Glutamatergic neuron (in vitro differentiated cells): Measurements from ENCODE around the gene TMEM50B. TPM values are rescaled to one million over a fixed set of nuclear protein-coding genes. Genes with fewer than 3 reads are reported as not detected.

ENCODE experiments used
- DNase-seq: peaks from one replicate; pipeline ENCODE4 v3.0.0; 2022
- H3K27ac Mint-ChIP-seq: one replicate; pipeline ENCODE4 v1.8.0; 2020; ENCODE audit warnings: mild to moderate bottlenecking, mixed read lengths, inconsistent platforms; ENCODE audit not compliant: unreplicated experiment
- H3K27me3 Mint-ChIP-seq: one replicate; pipeline ENCODE4 v1.8.0; 2020; ENCODE audit warnings: mild to moderate bottlenecking, moderate library complexity, mixed read lengths, inconsistent platforms; ENCODE audit not compliant: unreplicated experiment
- H3K36me3 Mint-ChIP-seq: one replicate; pipeline ENCODE4 v1.8.0; 2020; ENCODE audit warnings: mild to moderate bottlenecking, mixed read lengths, inconsistent platforms; ENCODE audit not compliant: unreplicated experiment
- H3K4me1 Mint-ChIP-seq: one replicate; pipeline ENCODE4 v1.8.0; 2020; ENCODE audit warnings: mild to moderate bottlenecking, low read depth, mixed read lengths, inconsistent platforms; ENCODE audit not compliant: unreplicated experiment
- H3K4me3 Mint-ChIP-seq: one replicate; pipeline ENCODE4 v1.8.0; 2020; ENCODE audit warnings: mild to moderate bottlenecking, mixed read lengths, inconsistent platforms; ENCODE audit not compliant: unreplicated experiment
- H3K9me3 Mint-ChIP-seq: one replicate; pipeline ENCODE4 v1.8.0; 2020; ENCODE audit warnings: mild to moderate bottlenecking, moderate library complexity, mixed read lengths, inconsistent platforms; ENCODE audit not compliant: unreplicated experiment
- total RNA-seq: library from RNA; stranded (reverse); fragmentation: NEBNext Ultra II Directional; extraction: Animal tissue kit (Norgen Biotek cat#: 25700); gene quantifications from one replicate; pipeline ENCODE4 v1.2.1, GENCODE V29; 2021; ENCODE audit not compliant: unreplicated experiment
- TF ChIP-seq, protein P1 (sequence below): fragments of 200-600 bp; sonication (generic); IDR thresholded peaks from one replicate; pipeline ENCODE4 v1.5.0; 2021; ENCODE audit not compliant: partially characterized antibody, unreplicated experiment

The TMEM50B gene
- total RNA-seq, 1 donor from 2014 or later, result 37.5 TPM

- Mint-ChIP-seq H3K27ac (no peak overlapping the region), H3K36me3 (no peaks in the 10 kb centered on the region), H3K4me1 (no peaks in the 10 kb centered on the region), H3K27me3 (no peaks in the 10 kb centered on the region), H3K9me3 (no peaks in the 10 kb centered on the region), H3K4me3 (no peak overlapping the region)
- TF ChIP-seq, protein P1, sequence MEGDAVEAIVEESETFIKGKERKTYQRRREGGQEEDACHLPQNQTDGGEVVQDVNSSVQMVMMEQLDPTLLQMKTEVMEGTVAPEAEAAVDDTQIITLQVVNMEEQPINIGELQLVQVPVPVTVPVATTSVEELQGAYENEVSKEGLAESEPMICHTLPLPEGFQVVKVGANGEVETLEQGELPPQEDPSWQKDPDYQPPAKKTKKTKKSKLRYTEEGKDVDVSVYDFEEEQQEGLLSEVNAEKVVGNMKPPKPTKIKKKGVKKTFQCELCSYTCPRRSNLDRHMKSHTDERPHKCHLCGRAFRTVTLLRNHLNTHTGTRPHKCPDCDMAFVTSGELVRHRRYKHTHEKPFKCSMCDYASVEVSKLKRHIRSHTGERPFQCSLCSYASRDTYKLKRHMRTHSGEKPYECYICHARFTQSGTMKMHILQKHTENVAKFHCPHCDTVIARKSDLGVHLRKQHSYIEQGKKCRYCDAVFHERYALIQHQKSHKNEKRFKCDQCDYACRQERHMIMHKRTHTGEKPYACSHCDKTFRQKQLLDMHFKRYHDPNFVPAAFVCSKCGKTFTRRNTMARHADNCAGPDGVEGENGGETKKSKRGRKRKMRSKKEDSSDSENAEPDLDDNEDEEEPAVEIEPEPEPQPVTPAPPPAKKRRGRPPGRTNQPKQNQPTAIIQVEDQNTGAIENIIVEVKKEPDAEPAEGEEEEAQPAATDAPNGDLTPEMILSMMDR, result no peak
- DNase-seq, result no peak
These were observed 18.1 kb downstream of the TMEM50B start for GRCh38 chr21:33461538-33462250.

DNA sequence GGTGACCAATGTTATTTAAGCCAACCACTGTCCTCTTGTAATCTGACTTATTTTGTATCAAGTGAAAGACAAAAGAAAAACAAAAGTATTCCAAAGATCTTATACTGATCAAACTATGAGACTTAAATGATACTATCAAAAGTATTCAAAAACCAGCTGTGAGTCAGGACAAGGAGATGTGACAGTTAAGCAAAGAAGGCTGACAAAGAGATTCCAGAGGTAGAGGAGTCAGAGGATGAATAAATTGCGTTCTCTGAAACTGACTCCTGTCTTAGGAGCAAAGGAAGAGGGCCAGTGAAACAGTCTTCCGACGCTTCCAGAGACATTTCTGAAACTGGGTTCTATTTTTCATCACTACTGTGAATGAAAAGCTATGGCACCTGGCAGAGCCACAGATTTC is 20.9 kb downstream of the TMEM50B start:
- Mint-ChIP-seq H3K27me3 (no peaks in the 10 kb centered on the region), H3K36me3 (no peaks in the 10 kb centered on the region), H3K27ac (no peak overlapping the region), H3K9me3 (no peaks in the 10 kb centered on the region), H3K4me3 (no peak overlapping the region), H3K4me1 (no peaks in the 10 kb centered on the region)
- TF ChIP-seq, protein P1, result no peak
- DNase-seq, result no peak

- no peak overlapping the region for H3K4me3 Mint-ChIP-seq
- TF ChIP-seq, protein P1, result no peak
- no peak for DNase-seq
- no peaks in the 10 kb centered on the region for H3K4me1 Mint-ChIP-seq
- H3K9me3 Mint-ChIP-seq, result no peaks in the 10 kb centered on the region
- H3K27ac Mint-ChIP-seq, result no peak overlapping the region
- H3K27me3 Mint-ChIP-seq, result no peaks in the 10 kb centered on the region
- peaks cover 9% of the 10 kb centered on the region for H3K36me3 Mint-ChIP-seq
These were observed 23.9 kb downstream of the TMEM50B start for GRCh38 chr21:33455686-33456446.

- Mint-ChIP-seq H3K4me3 (no peak overlapping the region), H3K36me3 (peaks cover 9% of the 10 kb centered on the region), H3K9me3 (no peaks in the 10 kb centered on the region), H3K27me3 (no peaks in the 10 kb centered on the region), H3K27ac (no peak overlapping the region), H3K4me1 (no peaks in the 10 kb centered on the region)
- DNase-seq, result no peak
- TF ChIP-seq, protein P1, result no peak
These were observed 27.4 kb downstream of the TMEM50B start for GRCh38 chr21:33452362-33452761.

GRCh38 chr21:33451634-33452071 is 28.1 kb downstream of the TMEM50B start:
- no peak for DNase-seq
- TF ChIP-seq, protein P1, result no peak
- Mint-ChIP-seq H3K36me3 (peaks cover 9% of the 10 kb centered on the region), H3K4me3 (no peak overlapping the region), H3K4me1 (no peaks in the 10 kb centered on the region), H3K27me3 (no peaks in the 10 kb centered on the region), H3K27ac (no peak overlapping the region), H3K9me3 (no peaks in the 10 kb centered on the region)
